HG03432 (cell line): ENCODE data around the gene PRXL2B.

Experiments used
- ATAC-seq: cut with Tn5 transposase; IDR thresholded peaks from one replicate; pipeline ENCODE4 v1.9.1; 2021; ENCODE audit warnings: mild to moderate bottlenecking, moderate library complexity; ENCODE audit not compliant: unreplicated experiment

Gene PRXL2B

GRCh38 chr1:2584686-2585317 lies 1.8 kb upstream of the PRXL2B start:
- ATAC-seq: no peak

DNA sequence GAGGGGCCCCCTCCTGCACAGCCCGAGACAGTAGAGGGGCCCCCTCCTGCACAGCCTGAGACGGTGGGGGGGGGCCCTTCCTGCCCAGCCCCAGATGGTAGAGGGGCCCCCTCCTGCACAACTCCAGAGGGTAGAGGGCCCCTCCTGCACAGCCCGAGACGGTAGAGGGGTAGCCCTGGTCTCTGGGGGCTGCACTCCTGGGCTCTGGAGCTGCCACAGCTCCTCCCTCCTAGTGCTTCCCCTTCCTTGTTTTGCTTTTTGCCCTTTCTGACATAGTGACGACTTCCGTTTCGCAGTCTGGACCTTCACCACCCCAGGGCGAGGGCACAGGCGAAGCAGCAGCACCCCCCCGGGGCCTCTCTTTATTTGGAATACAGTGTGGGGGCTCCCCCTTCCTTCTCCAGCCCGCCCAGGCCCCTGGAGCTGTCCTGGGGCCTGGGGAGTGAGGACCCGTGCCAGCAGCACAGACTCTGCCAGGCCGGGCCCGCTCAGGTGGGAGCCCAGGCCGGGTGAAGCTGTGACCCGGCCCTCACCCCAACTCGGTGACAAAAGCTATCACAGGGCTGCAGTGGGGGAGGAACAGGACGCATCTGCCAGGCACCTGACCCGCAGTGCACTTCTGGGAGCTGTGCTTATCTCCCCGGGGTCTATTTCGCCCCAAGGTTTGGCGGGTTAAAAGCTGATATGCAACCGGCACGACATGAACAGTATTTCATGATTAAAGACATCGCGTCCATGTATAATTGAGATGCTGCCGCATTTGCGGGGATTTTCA lies 1.1 kb upstream of the PRXL2B start:
- ATAC-seq: peak; percentile 48

DNA sequence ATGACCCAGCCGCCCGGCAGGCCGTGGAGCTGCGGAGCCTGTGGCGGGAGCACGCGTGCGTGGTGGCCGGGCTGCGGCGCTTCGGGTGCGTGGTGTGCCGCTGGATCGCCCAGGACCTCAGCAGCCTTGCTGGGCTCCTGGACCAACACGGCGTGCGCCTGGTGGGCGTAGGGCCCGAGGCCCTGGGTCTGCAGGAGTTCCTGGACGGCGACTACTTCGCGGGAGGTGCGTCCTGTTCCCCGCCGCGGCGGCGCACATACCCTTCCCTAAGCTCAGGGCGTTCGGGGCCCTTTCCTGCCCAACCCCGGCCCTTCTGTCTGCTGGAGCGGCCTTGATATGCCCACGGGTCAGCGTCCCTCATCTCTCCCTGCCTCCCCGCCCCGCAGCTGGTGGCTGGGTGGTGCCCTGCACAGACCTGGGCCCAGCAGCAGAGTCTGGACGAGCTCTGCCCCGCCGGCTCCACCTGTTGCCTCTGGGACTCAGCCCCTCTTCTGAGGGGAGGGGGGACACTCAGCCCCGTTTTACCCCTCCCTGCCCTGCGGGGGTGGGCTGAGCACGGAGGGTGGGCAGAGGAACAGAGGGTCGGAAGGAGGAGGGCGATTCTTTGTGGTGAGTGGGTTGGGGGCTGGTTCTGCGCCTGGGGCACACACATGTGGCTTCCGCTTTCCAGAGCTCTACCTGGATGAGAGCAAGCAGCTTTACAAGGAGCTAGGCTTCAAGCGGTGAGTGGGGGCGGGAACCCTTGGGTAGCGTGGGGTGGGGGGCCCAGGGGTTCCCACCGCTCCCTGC lies 688 bp downstream of the PRXL2B start:
- peak; percentile 2 for ATAC-seq

DNA sequence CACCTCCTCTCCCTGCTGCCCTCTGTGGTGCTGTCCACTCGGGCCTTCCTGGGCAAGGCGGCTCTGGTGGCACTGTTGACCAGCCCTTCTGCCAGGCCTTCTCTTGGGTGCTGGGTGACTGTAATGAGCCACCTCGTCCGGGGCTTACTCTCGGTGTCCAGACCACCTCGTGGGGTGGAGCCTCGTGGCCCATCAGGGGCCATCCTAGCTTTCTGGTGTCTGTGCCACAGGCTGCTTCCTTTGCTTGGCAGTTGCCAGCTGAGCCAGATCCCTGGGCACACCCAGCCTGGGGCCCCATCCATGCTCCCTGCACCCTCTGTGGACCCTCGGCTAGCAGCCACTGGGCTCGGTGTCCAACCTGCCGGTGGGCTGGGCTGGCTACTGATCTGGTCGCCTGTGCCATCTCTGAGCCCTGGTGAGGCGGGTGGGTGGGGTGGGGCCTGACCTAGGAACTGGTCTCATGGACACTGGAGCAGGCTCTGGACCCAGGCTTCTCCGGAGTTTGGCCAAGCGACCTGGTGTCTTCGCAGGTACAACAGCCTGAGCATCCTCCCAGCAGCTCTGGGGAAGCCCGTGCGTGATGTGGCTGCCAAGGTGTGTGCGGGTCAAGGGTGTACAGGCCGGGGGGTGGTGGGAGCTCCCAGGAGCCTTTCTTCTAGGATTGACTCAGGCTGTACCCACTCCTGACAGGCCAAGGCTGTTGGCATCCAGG lies 1.4 kb downstream of the PRXL2B start:
- ATAC-seq: no peak

DNA sequence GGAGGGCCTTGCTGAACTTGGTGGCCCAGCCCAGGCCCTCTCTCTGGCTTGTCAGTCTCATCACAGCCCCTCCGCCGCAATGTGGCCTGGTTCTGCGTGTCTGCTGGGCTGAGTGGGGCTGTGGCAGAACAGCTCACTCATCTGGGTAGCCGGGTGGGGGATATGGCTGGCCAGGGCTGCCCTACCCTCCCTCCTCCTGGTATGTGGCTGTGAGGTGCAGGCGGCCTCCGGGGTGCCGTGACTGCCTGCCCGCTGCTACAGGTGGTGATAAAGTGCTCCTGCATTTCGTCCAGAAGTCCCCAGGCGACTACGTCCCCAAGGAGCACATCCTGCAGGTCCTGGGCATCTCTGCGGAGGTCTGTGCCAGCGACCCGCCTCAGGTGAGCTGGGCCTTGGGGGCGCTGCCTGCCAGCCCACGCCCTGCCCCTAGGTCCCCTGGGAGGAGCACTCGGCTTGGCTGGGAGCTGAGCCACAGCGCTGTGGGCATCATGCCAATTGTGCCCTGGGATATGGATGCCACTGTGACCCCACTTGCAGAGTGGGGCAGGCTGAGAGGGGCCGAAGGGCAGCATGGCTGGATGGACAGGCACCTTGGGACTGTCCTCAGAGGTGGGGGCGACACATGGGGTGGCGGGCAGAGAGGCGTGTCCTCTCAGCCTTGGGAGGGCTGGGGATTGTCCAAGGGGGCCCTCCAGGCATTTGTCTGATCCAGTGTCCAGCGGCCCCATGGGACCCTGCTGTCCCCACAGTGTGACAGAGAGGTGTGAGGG lies 2.3 kb downstream of the PRXL2B start:
- ATAC-seq: no peak

DNA sequence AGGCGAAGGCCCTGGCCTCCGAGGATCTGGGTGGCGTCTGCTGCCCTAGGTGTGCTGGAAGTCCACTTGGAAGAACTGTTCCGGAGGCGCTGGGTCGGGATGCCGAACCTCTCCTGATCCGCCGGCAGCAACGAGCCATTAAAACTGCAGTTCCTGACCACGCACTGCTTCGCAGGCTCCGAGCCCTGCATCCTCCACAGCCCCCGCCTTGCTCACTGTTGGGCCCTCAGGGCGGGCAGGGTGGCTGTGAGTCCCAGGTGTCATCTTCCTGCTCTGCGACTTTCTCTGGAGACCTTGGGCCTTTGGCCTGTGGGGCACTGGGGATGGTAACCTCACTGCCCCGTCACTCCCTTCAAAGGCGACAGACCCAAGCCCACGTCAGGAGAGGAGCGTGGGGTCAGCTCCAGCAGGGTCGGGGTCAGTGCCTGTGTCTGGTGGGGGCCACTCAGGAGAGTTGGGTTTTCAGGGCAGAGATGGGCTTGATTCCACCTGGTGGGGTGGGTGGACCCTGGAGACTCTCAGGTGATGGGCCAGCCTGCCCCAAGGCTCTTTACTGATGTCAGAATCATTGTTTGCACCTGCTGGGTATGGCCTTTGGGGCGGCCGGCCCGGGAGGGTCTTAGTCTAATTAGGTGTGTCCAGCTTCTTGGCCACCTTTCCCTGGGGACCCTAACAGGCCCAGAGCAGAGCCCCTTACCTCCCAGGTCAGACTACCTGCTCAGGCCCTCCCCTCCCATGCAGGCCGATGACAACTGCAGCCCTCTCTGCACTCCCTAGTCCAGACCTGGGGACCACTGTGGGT lies 3.1 kb downstream of the PRXL2B start:
- no peak for ATAC-seq

DNA sequence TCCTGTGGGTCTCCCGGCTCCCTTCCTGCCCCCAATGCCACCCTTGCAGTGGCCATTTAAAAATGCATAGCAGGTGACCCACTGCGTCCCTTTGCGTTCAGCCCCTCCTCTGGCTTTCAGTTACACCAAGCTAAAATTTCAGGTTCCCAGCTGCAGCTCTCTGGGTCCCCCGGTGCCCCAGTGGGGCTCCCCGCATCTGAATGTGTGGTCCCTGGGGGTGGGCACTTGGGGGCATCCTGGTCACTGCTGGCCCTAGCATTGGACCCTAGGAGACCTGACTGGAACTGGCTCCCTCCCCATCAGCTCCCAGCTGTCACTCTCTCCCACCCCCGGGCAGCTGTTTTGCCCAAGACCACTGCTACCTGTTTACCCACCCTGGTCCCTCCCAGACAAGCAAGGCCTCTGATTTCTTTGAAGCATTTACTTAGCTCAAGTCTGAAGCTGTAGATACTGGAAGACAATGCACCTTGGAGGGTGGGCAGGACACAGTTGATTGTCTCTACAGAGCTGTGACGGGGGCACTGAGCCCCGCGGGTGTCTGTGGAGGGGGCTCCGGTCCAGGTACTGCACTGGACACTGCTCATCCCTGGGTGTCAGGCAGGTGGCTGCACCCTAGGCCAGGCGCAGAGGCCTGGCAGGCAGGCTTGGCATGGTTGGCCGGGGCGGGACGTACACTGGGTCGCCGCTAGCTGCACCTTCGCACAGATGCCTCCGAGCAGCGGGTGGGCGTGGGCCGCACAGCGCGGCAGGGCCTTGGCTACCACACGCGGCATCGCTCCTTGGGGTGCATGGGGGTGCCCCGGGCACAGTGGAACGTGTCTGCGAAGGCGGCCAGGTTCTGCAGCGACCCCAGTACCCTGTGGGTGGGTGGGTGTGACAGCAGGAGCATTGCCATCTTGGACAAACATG lies 3.9 kb downstream of the PRXL2B start:
- no peak for ATAC-seq

GRCh38 chr1:2591233-2591580 lies 4.6 kb downstream of the PRXL2B start:
- ATAC-seq: no peak

- no peak for ATAC-seq
These were observed 5.1 kb downstream of the PRXL2B start for GRCh38 chr1:2591581-2592261.

GRCh38 chr1:2592672-2593071 lies 6.1 kb downstream of the PRXL2B start:
- ATAC-seq: no peak

- ATAC-seq: no peak
These were observed 6.8 kb downstream of the PRXL2B start for GRCh38 chr1:2593251-2593878.

GRCh38 chr1:2594001-2594640 lies 7.5 kb downstream of the PRXL2B start:
- no peak for ATAC-seq

DNA sequence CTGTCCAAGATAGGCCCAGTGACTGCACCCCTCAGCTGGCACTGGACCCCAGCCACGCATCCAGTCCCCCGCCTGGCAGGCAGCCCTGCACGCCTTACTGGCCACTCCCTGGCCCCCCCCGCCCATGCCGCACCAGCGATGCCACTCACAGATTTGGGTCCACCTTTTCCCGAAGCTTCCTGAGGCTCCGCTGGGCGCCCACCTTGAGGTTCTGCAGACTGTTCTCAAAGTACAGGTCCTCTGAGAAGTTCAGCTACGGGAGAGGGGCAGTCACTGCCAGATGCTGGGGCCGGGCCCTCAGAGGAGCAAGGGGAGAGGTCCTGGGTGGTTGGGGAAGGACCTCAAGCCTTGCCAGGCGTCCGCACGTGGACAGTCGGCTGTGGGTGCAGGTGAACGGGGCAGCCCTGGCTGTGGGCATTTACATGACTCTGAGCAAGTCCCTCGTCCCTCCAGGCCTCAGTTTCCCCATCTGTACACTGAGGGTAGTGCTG lies 8.1 kb downstream of the PRXL2B start:
- no peak for ATAC-seq

GRCh38 chr1:2595261-2595811 lies 8.8 kb downstream of the PRXL2B start:
- ATAC-seq: no peak

DNA sequence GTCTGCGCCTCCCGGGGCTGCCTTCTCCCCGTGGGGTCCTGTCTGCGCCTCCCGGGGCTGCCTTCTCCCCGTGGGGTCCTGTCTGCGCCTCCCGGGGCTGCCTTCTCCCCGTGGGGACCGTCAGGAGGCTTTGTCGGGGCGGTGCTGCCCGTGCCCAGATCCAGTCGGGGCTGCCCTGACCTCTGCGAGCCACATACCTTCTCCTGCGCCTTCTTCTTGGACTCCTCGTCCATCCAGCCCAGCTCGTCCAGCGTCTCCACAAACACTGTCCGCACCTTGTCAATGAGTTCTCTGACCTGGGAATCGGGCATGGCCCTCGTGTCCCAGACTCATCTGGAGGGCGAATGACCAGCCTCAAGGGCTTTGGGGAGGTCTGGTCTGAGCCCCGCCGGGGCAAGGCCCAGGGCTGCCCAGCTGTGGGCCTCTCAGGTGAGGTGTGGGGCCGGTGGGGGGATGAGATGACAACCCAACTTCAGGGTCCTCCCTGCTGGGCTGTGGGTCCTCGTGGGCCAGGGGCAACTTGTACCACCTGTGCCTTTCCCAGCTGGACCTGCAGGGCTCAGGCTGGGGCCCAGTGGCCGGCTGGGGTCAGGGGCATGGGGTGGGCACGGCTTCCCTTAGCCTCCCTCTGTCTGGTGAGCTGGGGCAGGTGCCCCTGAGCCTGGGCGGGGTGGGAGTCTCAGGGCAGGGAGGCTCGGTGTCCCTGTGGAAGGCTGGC lies 9.4 kb downstream of the PRXL2B start:
- ATAC-seq: no peak
